ENCODE data around the gene CD63. TPM values are rescaled to one million over a fixed set of nuclear protein-coding genes. Genes with fewer than 3 reads are reported as not detected.

The CD63 gene
- total RNA-seq, 2 experiments from 2014 or later: 113 to 117 TPM

GRCh38 chr12:55695349-55695748 is 33.5 kb downstream of the CD63 start:
- Mint-ChIP-seq H3K9me3 (no peaks in the 10 kb centered on the region), H3K4me3 (no peak overlapping the region), H3K27me3 (no peaks in the 10 kb centered on the region), H3K27ac (no peak overlapping the region), H3K36me3 (no peaks in the 10 kb centered on the region), H3K4me1 (no peaks in the 10 kb centered on the region)
- DNase-seq: no peak

- Mint-ChIP-seq H3K4me3 (no peak overlapping the region), H3K27me3 (no peaks in the 10 kb centered on the region), H3K36me3 (no peaks in the 10 kb centered on the region), H3K27ac (no peak overlapping the region), H3K9me3 (no peaks in the 10 kb centered on the region), H3K4me1 (no peaks in the 10 kb centered on the region)
- DNase-seq: no peak
These were observed 34.2 kb downstream of the CD63 start for GRCh38 chr12:55694651-55695050.

- no peak for DNase-seq
- no peaks in the 10 kb centered on the region for H3K36me3 Mint-ChIP-seq
- no peaks in the 10 kb centered on the region for H3K4me1 Mint-ChIP-seq
- no peaks in the 10 kb centered on the region for H3K9me3 Mint-ChIP-seq
- H3K27me3 Mint-ChIP-seq: no peaks in the 10 kb centered on the region
- no peak overlapping the region for H3K4me3 Mint-ChIP-seq
- no peak overlapping the region for H3K27ac Mint-ChIP-seq
These were observed 34.7 kb downstream of the CD63 start for GRCh38 chr12:55694188-55694515.

- no peak for DNase-seq
- H3K9me3 Mint-ChIP-seq: no peaks in the 10 kb centered on the region
- no peaks in the 10 kb centered on the region for H3K27me3 Mint-ChIP-seq
- H3K4me1 Mint-ChIP-seq: no peaks in the 10 kb centered on the region
- H3K4me3 Mint-ChIP-seq: no peak overlapping the region
- no peaks in the 10 kb centered on the region for H3K36me3 Mint-ChIP-seq
- no peak overlapping the region for H3K27ac Mint-ChIP-seq
These were observed 35.3 kb downstream of the CD63 start for GRCh38 chr12:55693323-55694187.

- no peaks in the 10 kb centered on the region for H3K27me3 Mint-ChIP-seq
- H3K27ac Mint-ChIP-seq: no peak overlapping the region
These were observed 36.0 kb downstream of the CD63 start for GRCh38 chr12:55692631-55693322.

GRCh38 chr12:55688716-55689655 is 39.8 kb downstream of the CD63 start:
- peaks cover 9% of the 10 kb centered on the region for H3K4me1 Mint-ChIP-seq
- no peak overlapping the region for H3K4me3 Mint-ChIP-seq
- no peaks in the 10 kb centered on the region for H3K9me3 Mint-ChIP-seq
- H3K27me3 Mint-ChIP-seq: peaks cover 2% of the 10 kb centered on the region
- no peak for DNase-seq
- no peak overlapping the region for H3K27ac Mint-ChIP-seq
- no peaks in the 10 kb centered on the region for H3K36me3 Mint-ChIP-seq

More at GRCh38 chr12:55692631-55693322, 36.0 kb downstream of the CD63 start:
- H3K4me3 Mint-ChIP-seq: no peak overlapping the region
- DNase-seq: no peak
- no peaks in the 10 kb centered on the region for H3K36me3 Mint-ChIP-seq
- H3K9me3 Mint-ChIP-seq: no peaks in the 10 kb centered on the region
- H3K4me1 Mint-ChIP-seq: peaks cover 2% of the 10 kb centered on the region

GRCh38 chr12:55687746-55688145 is 41.1 kb downstream of the CD63 start:
- H3K4me3 Mint-ChIP-seq: no peak overlapping the region
- DNase-seq: peak; percentile 56

GRCh38 chr12:55686366-55687010 is 42.3 kb downstream of the CD63 start:
- Mint-ChIP-seq H3K27ac (no peak overlapping the region), H3K4me3 (no peak overlapping the region), H3K9me3 (no peaks in the 10 kb centered on the region), H3K27me3 (peaks cover 10% of the 10 kb centered on the region), H3K36me3 (no peaks in the 10 kb centered on the region), H3K4me1 (peaks cover 10% of the 10 kb centered on the region)
- no peak for DNase-seq

More at GRCh38 chr12:55687746-55688145, 41.1 kb downstream of the CD63 start:
- Mint-ChIP-seq H3K9me3 (no peaks in the 10 kb centered on the region), H3K27me3 (peaks cover 4% of the 10 kb centered on the region), H3K36me3 (no peaks in the 10 kb centered on the region), H3K27ac (no peak overlapping the region), H3K4me1 (peaks cover 9% of the 10 kb centered on the region)

GRCh38 chr12:55685671-55686070 is 43.1 kb downstream of the CD63 start:
- H3K4me1 Mint-ChIP-seq: peaks cover 16% of the 10 kb centered on the region
- no peak overlapping the region for H3K27ac Mint-ChIP-seq
- peaks cover 18% of the 10 kb centered on the region for H3K27me3 Mint-ChIP-seq
- no peak for DNase-seq
- no peak overlapping the region for H3K4me3 Mint-ChIP-seq
- H3K36me3 Mint-ChIP-seq: no peaks in the 10 kb centered on the region
- no peaks in the 10 kb centered on the region for H3K9me3 Mint-ChIP-seq

GRCh38 chr12:55684761-55685370 is 43.9 kb downstream of the CD63 start:
- Mint-ChIP-seq H3K4me3 (no peak overlapping the region), H3K4me1 (peaks cover 16% of the 10 kb centered on the region), H3K36me3 (no peaks in the 10 kb centered on the region), H3K27me3 (peaks cover 22% of the 10 kb centered on the region), H3K9me3 (no peaks in the 10 kb centered on the region), H3K27ac (no peak overlapping the region)
- no peak for DNase-seq

GRCh38 chr12:55683676-55684075 is 45.1 kb downstream of the CD63 start:
- no peak overlapping the region for H3K27ac Mint-ChIP-seq
- peaks cover 30% of the 10 kb centered on the region for H3K27me3 Mint-ChIP-seq
- DNase-seq: no peak
- no peak overlapping the region for H3K4me3 Mint-ChIP-seq
- peaks cover 16% of the 10 kb centered on the region for H3K4me1 Mint-ChIP-seq
- H3K9me3 Mint-ChIP-seq: no peaks in the 10 kb centered on the region
- H3K36me3 Mint-ChIP-seq: no peaks in the 10 kb centered on the region

- H3K4me1 Mint-ChIP-seq: peaks cover 11% of the 10 kb centered on the region
These were observed 46.6 kb downstream of the CD63 start for GRCh38 chr12:55682087-55682796.

GRCh38 chr12:55681142-55682077 is 47.4 kb downstream of the CD63 start:
- no peaks in the 10 kb centered on the region for H3K9me3 Mint-ChIP-seq
- H3K4me3 Mint-ChIP-seq: no peak overlapping the region
- H3K27ac Mint-ChIP-seq: peak overlapping the region; percentile 66
- peaks cover 30% of the 10 kb centered on the region for H3K27me3 Mint-ChIP-seq
- H3K4me1 Mint-ChIP-seq: peaks cover 7% of the 10 kb centered on the region
- no peaks in the 10 kb centered on the region for H3K36me3 Mint-ChIP-seq
- no peak for DNase-seq

More at GRCh38 chr12:55682087-55682796, 46.6 kb downstream of the CD63 start:
- H3K27me3 Mint-ChIP-seq: peaks cover 30% of the 10 kb centered on the region
- H3K9me3 Mint-ChIP-seq: no peaks in the 10 kb centered on the region
- H3K27ac Mint-ChIP-seq: no peak overlapping the region
- no peak for DNase-seq
- H3K36me3 Mint-ChIP-seq: no peaks in the 10 kb centered on the region
- no peak overlapping the region for H3K4me3 Mint-ChIP-seq

Measured in activated naive CD8-positive, alpha-beta T cell treated with anti-CD3 and anti-CD28 coated beads for 36 hours (primary cell).